Ovary (tissue), 3 donors: ENCODE data around the gene HORMAD1.

ENCODE experiments used
- CTCF ChIP-seq, 3 donors: fragments of 450-650 bp in 2 of 3; fragments of 200-600 bp in 1 of 3; IDR thresholded peaks; one replicate each; pipeline versions ENCODE4 v1.5.1 to v1.8.0; 2016 to 2022; ENCODE audit warnings: antibody characterized with exemption in 3 of 3, mild to moderate bottlenecking in 1 of 3
- POLR2A ChIP-seq: fragments of 450-650 bp; IDR thresholded peaks from one replicate; pipeline ENCODE4 v1.6.1; 2017; ENCODE audit warnings: antibody characterized with exemption, mild to moderate bottlenecking, moderate library complexity
- donor health status: DM: no; HTN: no; CAD: no.

DNA sequence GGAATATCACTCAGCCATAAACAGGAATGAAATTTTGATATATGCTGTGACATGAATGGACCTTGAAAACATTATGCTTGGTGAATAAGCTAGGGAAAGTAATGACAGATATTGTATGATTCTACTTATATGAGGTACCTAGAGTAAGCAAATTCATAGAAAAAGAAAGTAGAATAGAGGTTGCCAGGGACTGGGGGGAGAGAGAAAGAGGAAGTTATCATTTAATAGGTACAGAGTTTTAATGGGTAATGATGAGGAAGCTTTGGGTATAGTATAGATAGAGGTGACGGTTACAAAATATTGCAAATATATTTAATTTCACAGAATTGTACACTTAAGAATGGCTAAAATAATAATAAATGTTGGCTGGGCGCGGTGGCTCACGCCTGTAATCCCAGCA is 60.1 kb downstream of the HORMAD1 start:
- TF ChIP-seq CTCF (IDR thresholded peaks at IDR 0.05), result no peak
- TF ChIP-seq POLR2A, result no peak
